Gastroesophageal sphincter (tissue), 3 donors: ENCODE results near the gene PPARA.

Experiments
- POLR2A ChIP-seq, 2 donors: fragments of 450-650 bp; IDR thresholded peaks; one replicate each; pipeline ENCODE4 v1.6.1; 2017; ENCODE audit warnings: antibody characterized with exemption in 2 of 2, mild to moderate bottlenecking in 2 of 2, moderate library complexity in 1 of 2
- POLR2AphosphoS5 ChIP-seq: sonication (generic); formaldehyde crosslinking; IDR thresholded peaks from one replicate; pipeline ENCODE4 v1.6.1; 2017; ENCODE audit warnings: antibody characterized with exemption
- TF ChIP-seq, protein P1 (sequence below), 4 experiments: fragments of 200-600 bp in 2 of 4; fragments of 450-650 bp in 2 of 4; sonication (generic) in 1 of 4; IDR thresholded peaks; one replicate each; pipeline ENCODE4 v1.5.1; 2017 to 2019; ENCODE audit warnings: antibody characterized with exemption in 4 of 4, mild to moderate bottlenecking in 2 of 4, moderate library complexity in 2 of 4

- TF ChIP-seq, protein P1, sequence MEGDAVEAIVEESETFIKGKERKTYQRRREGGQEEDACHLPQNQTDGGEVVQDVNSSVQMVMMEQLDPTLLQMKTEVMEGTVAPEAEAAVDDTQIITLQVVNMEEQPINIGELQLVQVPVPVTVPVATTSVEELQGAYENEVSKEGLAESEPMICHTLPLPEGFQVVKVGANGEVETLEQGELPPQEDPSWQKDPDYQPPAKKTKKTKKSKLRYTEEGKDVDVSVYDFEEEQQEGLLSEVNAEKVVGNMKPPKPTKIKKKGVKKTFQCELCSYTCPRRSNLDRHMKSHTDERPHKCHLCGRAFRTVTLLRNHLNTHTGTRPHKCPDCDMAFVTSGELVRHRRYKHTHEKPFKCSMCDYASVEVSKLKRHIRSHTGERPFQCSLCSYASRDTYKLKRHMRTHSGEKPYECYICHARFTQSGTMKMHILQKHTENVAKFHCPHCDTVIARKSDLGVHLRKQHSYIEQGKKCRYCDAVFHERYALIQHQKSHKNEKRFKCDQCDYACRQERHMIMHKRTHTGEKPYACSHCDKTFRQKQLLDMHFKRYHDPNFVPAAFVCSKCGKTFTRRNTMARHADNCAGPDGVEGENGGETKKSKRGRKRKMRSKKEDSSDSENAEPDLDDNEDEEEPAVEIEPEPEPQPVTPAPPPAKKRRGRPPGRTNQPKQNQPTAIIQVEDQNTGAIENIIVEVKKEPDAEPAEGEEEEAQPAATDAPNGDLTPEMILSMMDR (IDR thresholded peaks at IDR 0.05), result no peak
- TF ChIP-seq POLR2A (IDR thresholded peaks at IDR 0.05) (no peak), POLR2AphosphoS5 (no peak)
Observed at GRCh38 chr22:46129390-46130041, 20.8 kb upstream of the PPARA start.
